Measurements from ENCODE around the gene IGFBPL1.
"Not testable (repeated sequence)": the region's sequence is repeated elsewhere in the genome, so short reads cannot be mapped to it uniquely, and the experiment has no call there.

IGFBPL1 gene

GRCh38 chr9:38384990-38385848 lies 39.0 kb downstream of the IGFBPL1 start:
- H3K9me3 Mint-ChIP-seq, result peaks cover 4% of the 10 kb centered on the region
- H3K4me1 Mint-ChIP-seq (ENCODE audit: low read depth), result no peaks in the 10 kb centered on the region
- H3K27me3 Mint-ChIP-seq (ENCODE audit: low read depth), result peaks cover 16% of the 10 kb centered on the region
- H3K4me3 Mint-ChIP-seq, result no peak overlapping the region
- no peak overlapping the region for H3K27ac Mint-ChIP-seq
- H3K36me3 Mint-ChIP-seq (ENCODE audit: low read depth), result no peaks in the 10 kb centered on the region

- no peaks in the 10 kb centered on the region for H3K36me3 Mint-ChIP-seq (ENCODE audit: low read depth)
- peaks cover 8% of the 10 kb centered on the region for H3K27me3 Mint-ChIP-seq (ENCODE audit: low read depth)
- H3K4me1 Mint-ChIP-seq (ENCODE audit: low read depth), result no peaks in the 10 kb centered on the region
- H3K9me3 Mint-ChIP-seq, result peaks cover 4% of the 10 kb centered on the region
- no peak overlapping the region for H3K27ac Mint-ChIP-seq
- H3K4me3 Mint-ChIP-seq, result no peak overlapping the region
Observed at GRCh38 chr9:38382141-38382540, 42.1 kb downstream of the IGFBPL1 start.

- no peaks in the 10 kb centered on the region for H3K36me3 Mint-ChIP-seq (ENCODE audit: low read depth)
- H3K27me3 Mint-ChIP-seq (ENCODE audit: low read depth), result peaks cover 8% of the 10 kb centered on the region
- no peaks in the 10 kb centered on the region for H3K4me1 Mint-ChIP-seq (ENCODE audit: low read depth)
- peaks cover 4% of the 10 kb centered on the region for H3K9me3 Mint-ChIP-seq
- no peak overlapping the region for H3K27ac Mint-ChIP-seq
- H3K4me3 Mint-ChIP-seq, result no peak overlapping the region
Observed at GRCh38 chr9:38380872-38381534, 43.3 kb downstream of the IGFBPL1 start.

GRCh38 chr9:38380230-38380871 lies 43.9 kb downstream of the IGFBPL1 start:
- H3K4me3 Mint-ChIP-seq, result no peak overlapping the region
- H3K4me1 Mint-ChIP-seq (ENCODE audit: low read depth), result no peaks in the 10 kb centered on the region
- no peak overlapping the region for H3K27ac Mint-ChIP-seq
- H3K27me3 Mint-ChIP-seq (ENCODE audit: low read depth), result peaks cover 8% of the 10 kb centered on the region
- no peaks in the 10 kb centered on the region for H3K36me3 Mint-ChIP-seq (ENCODE audit: low read depth)
- H3K9me3 Mint-ChIP-seq, result peaks cover 4% of the 10 kb centered on the region

- not testable (repeated sequence) for H3K27me3 Mint-ChIP-seq (ENCODE audit: low read depth); H3K27ac Mint-ChIP-seq; H3K36me3 Mint-ChIP-seq (ENCODE audit: low read depth); H3K4me3 Mint-ChIP-seq; H3K4me1 Mint-ChIP-seq (ENCODE audit: low read depth); H3K9me3 Mint-ChIP-seq
Observed at GRCh38 chr9:38377336-38378083, 46.7 kb downstream of the IGFBPL1 start.

- Mint-ChIP-seq H3K9me3 (no peaks in the 10 kb centered on the region), H3K4me3 (no peak overlapping the region), H3K36me3 (ENCODE audit: low read depth) (no peaks in the 10 kb centered on the region), H3K4me1 (ENCODE audit: low read depth) (no peaks in the 10 kb centered on the region), H3K27ac (no peak overlapping the region), H3K27me3 (ENCODE audit: low read depth) (no peaks in the 10 kb centered on the region)
Observed at GRCh38 chr9:38376021-38376670, 48.1 kb downstream of the IGFBPL1 start.

- H3K4me1 Mint-ChIP-seq (ENCODE audit: low read depth), result no peaks in the 10 kb centered on the region
- H3K27ac Mint-ChIP-seq, result no peak overlapping the region
- H3K27me3 Mint-ChIP-seq (ENCODE audit: low read depth), result no peaks in the 10 kb centered on the region
- H3K9me3 Mint-ChIP-seq, result no peaks in the 10 kb centered on the region
- H3K36me3 Mint-ChIP-seq (ENCODE audit: low read depth), result no peaks in the 10 kb centered on the region
- no peak overlapping the region for H3K4me3 Mint-ChIP-seq
Observed at GRCh38 chr9:38375572-38375963, 48.7 kb downstream of the IGFBPL1 start.

- no peaks in the 10 kb centered on the region for H3K27me3 Mint-ChIP-seq (ENCODE audit: low read depth)
- H3K36me3 Mint-ChIP-seq (ENCODE audit: low read depth), result no peaks in the 10 kb centered on the region
- H3K4me3 Mint-ChIP-seq, result no peak overlapping the region
- no peaks in the 10 kb centered on the region for H3K4me1 Mint-ChIP-seq (ENCODE audit: low read depth)
- no peaks in the 10 kb centered on the region for H3K9me3 Mint-ChIP-seq
- H3K27ac Mint-ChIP-seq, result no peak overlapping the region
Observed at GRCh38 chr9:38374847-38375571, 49.2 kb downstream of the IGFBPL1 start.

GRCh38 chr9:38373679-38374078 lies 50.6 kb downstream of the IGFBPL1 start:
- Mint-ChIP-seq H3K9me3 (no peaks in the 10 kb centered on the region), H3K36me3 (ENCODE audit: low read depth) (no peaks in the 10 kb centered on the region)

GRCh38 chr9:38372762-38373619 lies 51.3 kb downstream of the IGFBPL1 start:
- H3K27ac Mint-ChIP-seq, result no peak overlapping the region

More at GRCh38 chr9:38373679-38374078, 50.6 kb downstream of the IGFBPL1 start:
- Mint-ChIP-seq H3K27me3 (ENCODE audit: low read depth) (no peaks in the 10 kb centered on the region), H3K4me3 (no peak overlapping the region), H3K27ac (no peak overlapping the region), H3K4me1 (ENCODE audit: low read depth) (no peaks in the 10 kb centered on the region)

GRCh38 chr9:38371495-38371894 lies 52.8 kb downstream of the IGFBPL1 start:
- no peaks in the 10 kb centered on the region for H3K36me3 Mint-ChIP-seq (ENCODE audit: low read depth)
- no peaks in the 10 kb centered on the region for H3K9me3 Mint-ChIP-seq
- no peaks in the 10 kb centered on the region for H3K27me3 Mint-ChIP-seq (ENCODE audit: low read depth)
- no peak overlapping the region for H3K27ac Mint-ChIP-seq
- no peaks in the 10 kb centered on the region for H3K4me1 Mint-ChIP-seq (ENCODE audit: low read depth)
- no peak overlapping the region for H3K4me3 Mint-ChIP-seq

More at GRCh38 chr9:38372762-38373619, 51.3 kb downstream of the IGFBPL1 start:
- H3K9me3 Mint-ChIP-seq, result no peaks in the 10 kb centered on the region
- H3K4me3 Mint-ChIP-seq, result no peak overlapping the region
- H3K36me3 Mint-ChIP-seq (ENCODE audit: low read depth), result no peaks in the 10 kb centered on the region
- H3K27me3 Mint-ChIP-seq (ENCODE audit: low read depth), result no peaks in the 10 kb centered on the region
- H3K4me1 Mint-ChIP-seq (ENCODE audit: low read depth), result no peaks in the 10 kb centered on the region

- no peaks in the 10 kb centered on the region for H3K36me3 Mint-ChIP-seq (ENCODE audit: low read depth)
- H3K9me3 Mint-ChIP-seq, result no peaks in the 10 kb centered on the region
- no peaks in the 10 kb centered on the region for H3K27me3 Mint-ChIP-seq (ENCODE audit: low read depth)
- H3K27ac Mint-ChIP-seq, result no peak overlapping the region
- H3K4me3 Mint-ChIP-seq, result no peak overlapping the region
- H3K4me1 Mint-ChIP-seq (ENCODE audit: low read depth), result no peaks in the 10 kb centered on the region
Observed at GRCh38 chr9:38370176-38370575, 54.1 kb downstream of the IGFBPL1 start.

GRCh38 chr9:38368731-38369130 lies 55.5 kb downstream of the IGFBPL1 start:
- no peaks in the 10 kb centered on the region for H3K36me3 Mint-ChIP-seq (ENCODE audit: low read depth)
- no peaks in the 10 kb centered on the region for H3K4me1 Mint-ChIP-seq (ENCODE audit: low read depth)
- H3K27ac Mint-ChIP-seq, result no peak overlapping the region
- H3K27me3 Mint-ChIP-seq (ENCODE audit: low read depth), result no peaks in the 10 kb centered on the region
- H3K9me3 Mint-ChIP-seq, result no peaks in the 10 kb centered on the region
- no peak overlapping the region for H3K4me3 Mint-ChIP-seq
